HG03575 (cell line): ENCODE data around the gene CHADL.
"Not testable (repeated sequence)": the region's sequence is repeated elsewhere in the genome, so short reads cannot be mapped to it uniquely, and the experiment has no call there.

Experiments
- ATAC-seq: cut with Tn5 transposase; IDR thresholded peaks from one replicate; pipeline ENCODE4 v1.9.1; 2021; ENCODE audit not compliant: unreplicated experiment, insufficient number of reproducible peaks, low FRiP score; ENCODE audit errors: extremely low read depth

Gene CHADL

DNA sequence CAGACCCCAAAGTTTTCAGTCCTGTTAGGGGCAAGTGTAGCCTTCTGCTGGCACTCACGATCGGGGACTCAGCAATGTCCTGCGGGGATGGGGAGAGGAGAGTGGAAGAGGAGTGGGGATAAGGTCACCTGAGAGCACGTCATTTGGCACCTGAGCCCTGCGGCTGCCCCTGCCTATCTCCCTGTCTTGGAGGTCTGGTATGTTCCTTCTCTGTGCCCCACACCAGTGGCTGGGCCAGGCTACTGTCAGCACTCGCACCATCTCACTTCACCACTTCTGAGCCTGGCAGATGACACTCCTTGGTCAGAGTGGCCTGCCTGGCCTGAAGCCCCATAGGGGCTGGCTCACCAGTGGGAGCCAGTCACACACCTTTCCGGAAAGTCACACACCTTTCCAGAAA, 20.1 kb upstream of the CHADL start:
- no peak for ATAC-seq

DNA sequence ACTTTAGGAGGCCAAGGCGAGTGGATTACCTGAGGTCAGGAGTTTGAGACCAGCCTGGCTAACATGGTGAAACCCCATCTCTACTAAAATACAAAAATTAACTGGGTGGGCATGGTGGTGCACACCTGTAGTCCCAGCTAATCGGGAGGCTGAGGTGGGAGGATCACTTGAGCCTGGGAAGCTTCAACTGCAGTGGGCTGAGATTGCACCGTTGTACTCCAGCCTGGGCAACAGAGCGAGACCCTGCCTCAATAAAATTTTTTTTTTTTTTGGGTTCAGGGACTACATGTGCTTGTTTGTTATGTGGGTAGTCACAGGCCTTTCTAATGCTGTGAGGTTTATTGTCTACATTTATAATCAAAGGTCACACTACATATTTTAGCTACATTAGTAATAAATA, 19.0 kb upstream of the CHADL start:
- not testable (repeated sequence) for ATAC-seq

DNA sequence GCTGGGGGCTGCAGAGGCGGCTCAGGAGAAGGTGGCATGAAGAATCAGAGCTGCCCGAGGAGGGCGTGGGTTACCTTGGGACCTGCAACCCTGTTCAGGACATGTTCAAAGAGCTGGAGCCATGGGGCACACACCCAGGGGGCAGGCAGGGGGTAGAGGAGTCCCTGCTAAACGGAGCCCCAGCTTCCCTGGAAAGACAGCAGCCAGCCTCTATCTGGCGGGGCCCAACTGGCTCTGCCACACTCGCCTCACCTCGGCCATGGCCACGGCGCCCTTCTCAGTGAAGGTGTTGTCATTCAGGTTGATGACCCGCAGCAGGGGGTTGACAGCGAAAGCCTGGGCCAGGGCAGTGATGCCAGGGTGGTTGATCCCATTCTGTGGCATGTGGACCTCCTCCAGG, 17.0 kb upstream of the CHADL start:
- ATAC-seq, result no peak

DNA sequence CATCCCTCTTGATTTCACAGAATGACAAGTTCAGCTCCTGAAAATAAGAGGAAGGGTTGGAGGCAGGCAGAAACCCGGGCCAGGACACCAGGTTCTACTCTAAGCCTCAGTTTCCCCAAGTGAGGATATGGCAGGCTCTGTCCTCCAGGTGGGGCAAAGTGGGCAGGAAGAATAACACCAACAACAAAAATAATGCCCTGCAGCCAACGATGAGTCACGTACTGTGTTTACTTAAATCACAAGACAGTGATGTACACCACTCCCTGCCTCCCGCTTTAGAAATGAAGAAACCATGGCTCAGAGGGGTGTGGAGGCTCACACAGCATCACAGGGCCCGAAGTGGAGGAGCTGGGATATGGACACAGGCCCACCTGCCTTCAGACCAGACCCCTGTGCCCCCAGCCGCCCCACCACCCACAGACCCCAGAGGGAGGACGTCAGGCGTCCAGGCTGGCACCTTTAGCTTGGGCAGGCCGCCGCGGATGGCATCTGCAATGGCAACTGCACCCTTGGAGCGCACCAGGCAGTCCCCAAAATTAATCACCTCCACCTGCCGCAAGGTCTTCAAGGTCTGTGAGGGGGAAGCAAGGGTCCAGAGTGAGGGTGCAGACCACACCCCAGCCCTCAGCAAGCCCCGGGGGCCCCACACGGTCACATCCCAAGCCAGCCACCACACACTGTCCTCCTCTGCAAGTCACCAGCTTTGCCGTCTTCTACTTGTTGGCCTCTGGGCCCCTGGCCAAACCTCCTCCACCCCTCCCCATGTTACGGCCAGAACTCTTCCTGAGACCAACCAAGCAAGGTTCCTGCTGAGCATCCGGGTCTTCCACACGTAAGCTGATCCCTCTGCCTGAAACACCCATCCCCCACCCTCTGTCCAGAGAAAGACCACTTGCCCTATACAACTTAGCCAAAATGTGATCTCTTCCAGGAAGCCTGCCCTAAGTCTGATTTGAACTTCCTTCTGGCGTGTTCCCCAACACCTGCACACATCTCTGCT, 15.8 kb upstream of the CHADL start:
- no peak for ATAC-seq

DNA sequence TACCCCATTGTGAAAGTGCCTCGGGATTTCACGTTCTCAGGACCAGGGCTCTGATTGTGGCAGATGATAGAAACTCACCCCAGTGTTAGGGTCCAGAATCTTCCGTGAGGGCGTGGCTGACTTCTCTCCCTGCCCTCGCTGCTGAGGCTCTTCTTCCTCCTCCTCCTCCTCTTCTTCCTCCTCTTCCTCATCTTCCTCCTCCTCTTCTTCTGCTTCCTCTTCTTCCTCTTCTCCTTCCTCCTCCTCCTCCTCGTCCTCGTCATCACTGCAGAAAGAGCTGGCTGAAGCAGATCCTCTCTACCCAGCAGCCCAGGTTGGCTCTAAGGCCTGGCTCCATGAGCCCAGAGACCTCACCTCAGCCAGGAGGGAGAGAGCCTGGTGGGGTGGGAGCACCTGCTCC, 13.5 kb upstream of the CHADL start:
- no peak for ATAC-seq

DNA sequence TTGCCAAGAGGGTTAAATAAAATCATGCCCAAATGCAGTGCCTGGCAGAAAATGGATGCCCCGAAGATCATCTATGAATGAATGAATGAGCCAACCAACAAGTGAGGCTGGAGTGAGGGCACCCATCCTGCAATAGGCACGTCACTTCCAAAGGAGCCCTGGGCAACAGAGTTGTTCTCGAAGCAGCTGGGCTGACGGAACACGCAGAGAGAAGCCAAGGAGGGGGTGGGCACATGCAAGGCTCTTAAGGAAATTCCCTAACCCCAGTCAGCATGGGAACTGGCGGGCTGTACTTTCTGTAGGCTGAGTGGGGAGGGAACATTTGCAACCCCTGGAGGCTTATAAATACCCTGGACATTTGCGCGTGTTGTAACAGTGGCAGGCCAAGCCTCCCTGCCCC, 11.6 kb upstream of the CHADL start:
- ATAC-seq, result no peak

DNA sequence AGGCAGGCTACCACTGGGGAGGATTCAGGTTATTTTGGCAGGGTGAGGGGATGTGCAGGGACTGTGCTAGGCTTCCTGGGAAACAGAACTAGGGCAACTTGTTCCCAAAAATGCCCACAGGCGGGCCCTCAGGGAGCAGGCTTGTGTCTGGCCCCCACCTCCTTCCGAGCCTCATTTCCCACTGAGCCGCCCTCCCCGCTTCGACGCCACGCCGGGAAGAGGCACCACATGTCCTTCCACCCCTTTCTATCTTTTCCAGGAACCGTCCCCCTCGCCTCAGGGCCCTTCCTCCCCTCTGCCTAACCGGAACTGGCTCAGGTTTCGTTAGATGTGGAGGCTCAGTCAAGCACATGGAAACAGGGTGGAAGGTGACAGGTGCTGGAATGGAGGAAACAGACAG, 9.4 kb upstream of the CHADL start:
- ATAC-seq, result no peak

DNA sequence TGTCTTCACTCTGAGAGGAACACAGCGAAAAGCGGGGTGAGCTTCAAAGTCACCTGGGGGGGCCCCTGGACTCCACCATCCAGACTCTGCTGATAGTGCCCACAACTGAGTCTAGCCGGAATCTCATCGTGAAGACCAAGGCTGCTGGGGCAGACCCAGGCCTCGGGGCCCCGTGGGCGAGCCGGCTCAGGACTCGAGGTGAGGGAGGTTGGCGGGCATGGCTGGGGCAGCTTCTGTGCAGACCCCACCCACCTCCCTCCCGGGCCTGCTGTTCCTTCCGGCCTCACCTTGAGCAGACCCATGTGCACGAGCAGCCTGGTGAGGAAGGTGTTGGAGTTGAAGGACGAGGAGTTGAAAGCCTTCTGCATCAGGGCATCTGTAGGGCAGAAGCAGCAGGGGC, 8.7 kb upstream of the CHADL start:
- no peak for ATAC-seq

DNA sequence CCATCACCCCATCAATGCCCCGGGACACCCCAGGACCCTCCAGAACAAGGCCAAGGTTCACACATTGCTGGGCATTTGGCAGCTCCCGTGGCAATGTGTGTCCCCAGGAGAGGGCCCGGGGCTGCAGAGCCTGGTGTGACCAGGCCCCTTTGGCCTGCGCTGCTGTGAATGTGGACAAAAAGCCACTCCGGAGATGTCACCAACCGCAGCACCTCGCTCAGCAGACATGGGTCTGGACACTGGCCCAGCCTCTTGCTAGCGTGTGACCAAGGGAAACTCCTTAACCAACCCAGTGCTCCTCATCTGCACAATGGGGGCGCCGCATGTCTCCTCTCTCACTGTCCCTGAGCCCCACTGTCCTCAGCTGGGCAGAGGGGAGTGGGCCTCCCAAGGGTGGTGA, 8.0 kb upstream of the CHADL start:
- no peak for ATAC-seq

DNA sequence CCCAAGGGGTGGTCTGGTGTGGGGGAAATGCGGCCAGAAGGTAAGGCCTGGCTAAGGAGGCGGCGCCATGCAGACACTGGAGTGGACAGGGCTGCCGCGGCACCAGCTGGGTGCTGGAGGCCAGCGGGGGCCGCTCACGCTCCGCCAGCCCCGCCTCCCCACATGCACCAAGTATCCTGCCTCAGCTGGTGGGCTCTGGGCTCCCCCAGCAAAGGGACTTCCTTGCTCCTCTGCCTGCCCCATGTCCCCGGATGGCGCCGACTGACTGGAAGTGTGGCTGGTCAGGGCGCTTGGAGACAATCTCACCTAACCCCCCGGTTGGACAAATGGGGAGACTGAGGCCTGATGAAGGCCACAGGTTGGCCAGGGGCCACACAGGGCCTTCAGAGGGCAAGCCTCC, 7.6 kb upstream of the CHADL start:
- no peak for ATAC-seq

DNA sequence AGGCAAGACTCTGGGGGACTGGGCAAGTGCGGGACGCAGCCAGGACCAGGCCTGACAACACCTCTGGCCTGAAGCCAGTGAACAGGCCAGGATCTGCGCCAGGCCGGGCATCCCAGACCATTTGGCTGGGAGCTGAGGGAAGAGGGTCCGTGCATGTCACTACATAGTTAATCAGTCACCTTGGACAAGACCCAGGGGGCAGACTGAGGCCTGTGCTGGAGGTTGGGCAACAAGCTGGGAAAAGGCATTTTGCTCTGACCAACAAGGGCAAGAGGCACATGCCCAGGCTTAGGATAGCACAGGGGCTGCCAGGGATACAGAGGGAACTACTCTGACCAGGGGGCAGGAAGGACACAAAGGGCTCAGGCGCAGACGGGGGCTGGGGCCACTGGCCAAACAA, 7.0 kb upstream of the CHADL start:
- no peak for ATAC-seq

DNA sequence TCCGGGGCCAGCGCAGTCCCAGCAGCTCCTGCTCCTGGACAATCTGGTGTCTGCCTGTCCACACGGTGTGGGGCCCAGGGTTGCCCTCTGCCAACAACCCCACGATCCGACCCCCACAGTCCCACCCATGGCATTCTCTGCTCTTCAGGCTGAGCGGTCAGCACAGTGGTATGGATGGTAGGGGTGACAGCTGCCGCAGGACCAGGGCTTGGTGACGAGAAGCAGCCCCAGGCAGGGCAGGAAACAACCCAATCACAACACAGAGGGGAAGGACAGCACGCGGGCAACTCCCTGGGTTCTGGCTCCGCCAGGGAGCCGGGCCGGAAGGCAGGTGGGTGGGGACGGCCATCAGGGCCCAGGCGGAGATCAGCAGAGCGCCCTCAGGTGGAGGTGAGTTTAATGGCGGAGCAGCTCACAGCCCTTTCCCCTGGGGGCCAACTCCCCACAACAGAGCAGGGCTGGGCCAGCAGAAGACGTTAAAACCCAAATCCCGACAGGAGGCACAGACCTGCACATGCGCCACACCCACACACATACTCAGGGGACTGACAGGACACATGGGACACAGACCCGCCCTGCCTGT, 5.3 kb upstream of the CHADL start:
- no peak for ATAC-seq

DNA sequence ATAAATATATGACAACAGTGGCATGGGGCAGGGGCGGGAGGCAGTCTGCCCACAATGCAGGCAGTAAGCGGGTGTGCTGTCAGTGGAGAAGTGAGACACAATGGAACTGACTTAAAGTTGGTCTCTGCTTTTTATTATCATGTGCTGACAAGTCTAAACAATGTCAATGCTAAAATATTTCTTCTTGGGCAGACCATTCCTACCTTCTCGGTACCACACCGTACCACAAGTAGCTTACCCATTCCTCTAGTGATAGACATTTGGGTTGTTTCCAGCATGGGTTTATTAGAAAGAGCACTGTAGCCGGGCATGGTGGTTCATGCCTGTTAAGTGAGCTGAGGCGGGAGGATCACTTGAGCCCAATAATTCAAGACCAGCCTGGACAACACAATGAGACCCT, 2.6 kb upstream of the CHADL start:
- no peak for ATAC-seq

DNA sequence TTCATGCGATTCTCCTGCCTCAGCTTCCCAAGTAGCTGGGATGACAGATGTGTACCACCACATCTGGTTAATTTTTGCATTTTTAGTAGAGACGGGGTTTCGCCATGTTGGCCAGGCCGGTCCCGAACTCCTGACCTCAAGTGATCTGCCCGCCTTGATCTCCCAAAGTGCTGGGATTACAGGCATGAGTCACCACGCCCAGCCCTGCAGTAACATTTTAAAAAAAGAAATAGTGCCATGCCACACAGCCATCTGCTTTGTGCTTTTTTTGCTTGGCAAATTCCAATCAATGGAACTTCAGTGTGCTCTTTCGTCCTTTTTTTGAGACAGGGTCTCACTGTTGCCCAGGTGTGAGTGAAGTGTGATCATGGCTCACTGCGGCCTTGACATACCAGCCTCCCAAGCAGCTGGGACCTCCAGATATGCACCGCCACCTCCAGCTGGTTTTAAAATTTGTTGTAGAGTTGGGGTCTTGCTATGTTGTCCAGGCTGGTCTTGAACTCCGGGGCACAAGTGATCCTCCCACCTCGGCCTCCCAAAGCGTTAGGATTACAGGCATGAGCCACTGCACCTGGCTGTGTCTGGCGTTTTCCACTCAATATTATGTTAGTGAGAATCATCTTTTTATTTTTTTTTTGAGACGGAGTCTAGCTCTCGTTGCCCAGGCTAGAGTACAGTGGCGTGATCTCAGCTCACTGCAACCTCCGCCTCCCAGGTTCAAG, 1.8 kb upstream of the CHADL start:
- no peak for ATAC-seq

DNA sequence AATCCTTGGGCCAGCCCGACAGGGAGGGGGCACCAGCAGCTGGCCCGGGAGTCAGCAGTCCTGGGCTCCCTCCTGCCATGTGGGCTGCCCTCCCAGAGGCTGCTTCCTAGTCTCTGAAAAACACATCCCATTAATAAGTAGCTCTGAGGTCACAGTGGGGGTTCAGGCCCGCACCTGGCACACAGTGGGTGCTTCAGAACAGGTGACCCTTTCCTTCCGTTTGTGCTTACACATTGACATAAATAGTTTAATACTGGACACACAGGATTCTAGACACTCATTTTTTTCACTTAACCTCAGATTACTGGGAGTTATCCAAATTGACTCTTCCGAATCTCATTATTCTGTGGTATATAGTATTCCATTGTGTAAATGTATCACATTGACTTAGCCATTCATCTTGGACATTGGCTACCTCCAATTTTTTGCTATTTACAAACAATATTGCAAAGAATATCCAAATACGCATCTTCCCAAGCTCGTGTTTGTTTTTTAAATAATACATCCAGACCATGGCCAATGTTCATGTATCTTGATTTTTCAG, 474 bp upstream of the CHADL start:
- ATAC-seq, result no peak

DNA sequence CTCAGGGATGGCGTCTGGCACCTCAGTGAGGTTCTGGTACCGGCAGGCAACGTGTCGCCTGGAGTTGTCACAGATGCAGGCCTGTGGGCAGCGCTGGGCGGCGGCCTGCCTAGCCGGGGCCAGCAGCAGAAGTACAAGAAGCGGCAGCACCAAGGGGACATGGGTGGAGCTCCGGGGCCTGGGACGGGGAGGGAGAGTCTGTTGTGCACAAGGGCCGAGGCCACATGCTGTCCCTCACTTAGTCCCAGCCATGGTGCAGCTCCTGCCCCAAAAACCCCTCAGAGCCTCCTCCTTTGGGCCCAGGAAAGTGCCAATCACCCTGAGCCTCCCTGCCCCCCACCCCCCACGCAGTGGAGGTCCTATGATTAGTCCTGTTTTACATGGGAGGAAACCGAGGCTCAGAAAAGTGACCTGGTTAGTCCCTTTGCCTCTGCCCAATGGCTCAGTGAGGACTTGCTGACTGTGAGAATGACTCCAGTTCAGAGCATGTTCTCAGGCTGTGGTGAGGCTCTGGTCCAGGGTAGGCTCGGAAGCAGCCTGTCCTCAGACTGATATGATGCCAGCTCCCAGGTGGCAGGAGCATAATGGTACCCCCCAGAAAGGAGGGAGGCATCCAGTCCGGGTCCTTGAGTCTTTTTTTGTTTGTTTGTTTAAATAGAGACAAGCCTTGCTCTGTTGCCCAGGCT, 1.1 kb downstream of the CHADL start:
- no peak for ATAC-seq

DNA sequence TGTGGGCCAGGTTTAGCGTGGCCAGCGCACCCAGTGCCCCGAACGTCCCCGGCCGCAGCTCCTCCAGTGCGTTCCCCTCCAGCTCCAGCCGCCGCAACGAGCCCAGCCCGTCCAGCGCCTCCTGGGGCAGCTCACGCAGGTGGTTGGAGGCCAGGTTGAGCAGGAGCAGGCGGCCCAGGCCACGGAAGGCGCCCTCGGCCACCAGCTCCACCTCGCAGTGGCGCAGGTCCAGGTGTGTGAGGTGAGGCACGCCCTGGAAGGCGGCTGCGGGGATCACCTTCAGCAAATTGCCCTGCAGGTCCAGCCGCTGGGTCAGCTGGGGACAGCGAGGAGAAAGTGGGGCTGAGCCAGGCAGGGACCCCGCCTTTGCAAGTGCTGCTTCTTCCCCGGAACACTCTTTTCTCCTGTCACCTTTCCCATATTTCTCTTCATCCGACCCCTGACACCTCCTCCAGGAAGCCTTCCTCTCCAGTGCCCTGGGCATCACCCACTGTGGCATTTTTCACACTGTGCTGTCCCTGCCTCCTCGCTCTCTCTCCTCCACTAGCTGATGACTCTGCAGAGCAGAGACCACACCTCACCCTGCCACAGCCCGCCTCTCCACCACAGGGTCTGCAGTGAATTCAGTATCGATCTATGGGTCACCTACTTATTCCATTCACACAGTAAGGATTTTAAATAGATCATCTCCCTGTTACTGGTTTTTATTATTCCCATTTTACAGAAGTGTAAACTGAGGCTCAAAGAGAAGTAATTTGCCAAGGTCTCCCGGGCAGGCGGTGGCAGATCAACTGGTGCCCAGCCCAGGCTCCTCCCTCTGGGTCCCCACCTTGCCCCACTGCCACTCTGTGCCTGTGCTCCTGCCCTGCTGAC, 1.9 kb downstream of the CHADL start:
- ATAC-seq, result no peak
